ENCODE measurements around the gene RAD51B.
A peak's percentile ranks its signal among the peaks of the same experiment; 100 is the strongest.

- peak in 1 of 3 donors; percentile 28 for TF ChIP-seq POLR2AphosphoS5 (IDR thresholded peaks at IDR 0.05)
- TF ChIP-seq POLR2A (IDR thresholded peaks at IDR 0.05) = no peak
These were observed 886.2 kb downstream of the RAD51B start for GRCh38 chr14:68705741-68706283.
